ENCODE results near the gene PARD3B. TPM values are rescaled to one million over a fixed set of nuclear protein-coding genes. Genes with fewer than 3 reads are reported as not detected.

Gene PARD3B
- polyA plus RNA-seq, 3 donors: not detected

DNA sequence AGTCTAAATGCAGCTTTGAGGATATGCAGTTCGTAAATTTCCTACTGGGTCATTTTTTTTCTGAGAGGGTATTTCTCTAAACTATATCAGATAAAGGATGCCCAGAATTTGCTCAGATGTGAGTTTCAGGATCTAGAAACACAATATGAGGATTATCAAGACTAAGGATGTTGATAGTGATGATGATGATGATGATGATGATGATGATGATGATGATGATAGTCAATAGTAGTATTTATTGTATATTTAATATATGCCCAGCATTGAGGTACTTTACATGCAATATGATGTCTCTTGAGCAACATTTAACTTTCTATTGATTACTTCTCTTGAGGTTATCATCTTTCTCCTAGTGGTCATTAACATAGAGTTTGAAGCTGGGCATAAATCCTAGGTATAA lies 914.9 kb downstream of the PARD3B start:
- Histone ChIP-seq H3K4me1 (ENCODE audit: control insufficient read depth in 1 of 2, insufficient read depth in 2 of 2, low read length in 2 of 2) (no peaks in the 10 kb centered on the region), H3K9me3 (replicated peaks in 1 of 2; ENCODE audit: control insufficient read depth in 1 of 2, insufficient read depth in 1 of 2, low read length in 2 of 2) (no peaks in the 10 kb centered on the region), H4K20me1 (ENCODE audit: insufficient read depth, low read length) (no peaks in the 10 kb centered on the region), H3K27me3 (ENCODE audit: control insufficient read depth in 2 of 2, insufficient read depth in 2 of 2, low read length in 2 of 2) (no peaks in the 10 kb centered on the region), H3K4me2 (replicated peaks; ENCODE audit: extremely low read depth, low read length, poor library complexity, severe bottlenecking) (no peak overlapping the region), H2AFZ (ENCODE audit: insufficient read depth, low read depth, low read length, poor library complexity, severe bottlenecking) (no peak overlapping the region), H3K4me3 (replicated peaks in 1 of 3; ENCODE audit: low read depth in 2 of 3, low read length in 3 of 3) (no peak overlapping the region), H3K27ac (ENCODE audit: low read depth in 1 of 2, low read length in 2 of 2) (no peak overlapping the region), H3K9ac (ENCODE audit: insufficient read depth, low read length, poor library complexity, severe bottlenecking) (no peak overlapping the region), H3K79me2 (ENCODE audit: insufficient read depth, low read length) (no peaks in the 10 kb centered on the region), H3K36me3 (replicated peaks in 1 of 2; ENCODE audit: control insufficient read depth in 1 of 2, insufficient read depth in 2 of 2, low read length in 2 of 2) (no peaks in the 10 kb centered on the region)
- Mint-ChIP-seq H3K9me3 (peaks cover 0 to 6% (median 0%) of the 10 kb centered on the region in 7 donors), H3K4me3 (no peak overlapping the region), H3K27ac (no peak overlapping the region), H3K27me3 (ENCODE audit: low read depth in 3 of 3) (peaks cover 0 to 1% (median 0%) of the 10 kb centered on the region in 3 donors), H3K4me1 (no peaks in the 10 kb centered on the region), H3K36me3 (no peaks in the 10 kb centered on the region)
- no peak for DNase-seq
- no CpG with 5 or more reads among the region's 1 CpG for WGBS (ENCODE audit: insufficient coverage)
- intact Hi-C loops (cut with micrococcal nuclease): no loop called here
- TF ChIP-seq, protein P1, sequence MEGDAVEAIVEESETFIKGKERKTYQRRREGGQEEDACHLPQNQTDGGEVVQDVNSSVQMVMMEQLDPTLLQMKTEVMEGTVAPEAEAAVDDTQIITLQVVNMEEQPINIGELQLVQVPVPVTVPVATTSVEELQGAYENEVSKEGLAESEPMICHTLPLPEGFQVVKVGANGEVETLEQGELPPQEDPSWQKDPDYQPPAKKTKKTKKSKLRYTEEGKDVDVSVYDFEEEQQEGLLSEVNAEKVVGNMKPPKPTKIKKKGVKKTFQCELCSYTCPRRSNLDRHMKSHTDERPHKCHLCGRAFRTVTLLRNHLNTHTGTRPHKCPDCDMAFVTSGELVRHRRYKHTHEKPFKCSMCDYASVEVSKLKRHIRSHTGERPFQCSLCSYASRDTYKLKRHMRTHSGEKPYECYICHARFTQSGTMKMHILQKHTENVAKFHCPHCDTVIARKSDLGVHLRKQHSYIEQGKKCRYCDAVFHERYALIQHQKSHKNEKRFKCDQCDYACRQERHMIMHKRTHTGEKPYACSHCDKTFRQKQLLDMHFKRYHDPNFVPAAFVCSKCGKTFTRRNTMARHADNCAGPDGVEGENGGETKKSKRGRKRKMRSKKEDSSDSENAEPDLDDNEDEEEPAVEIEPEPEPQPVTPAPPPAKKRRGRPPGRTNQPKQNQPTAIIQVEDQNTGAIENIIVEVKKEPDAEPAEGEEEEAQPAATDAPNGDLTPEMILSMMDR (IDR thresholded peaks at IDR 0.05): no peak

DNA sequence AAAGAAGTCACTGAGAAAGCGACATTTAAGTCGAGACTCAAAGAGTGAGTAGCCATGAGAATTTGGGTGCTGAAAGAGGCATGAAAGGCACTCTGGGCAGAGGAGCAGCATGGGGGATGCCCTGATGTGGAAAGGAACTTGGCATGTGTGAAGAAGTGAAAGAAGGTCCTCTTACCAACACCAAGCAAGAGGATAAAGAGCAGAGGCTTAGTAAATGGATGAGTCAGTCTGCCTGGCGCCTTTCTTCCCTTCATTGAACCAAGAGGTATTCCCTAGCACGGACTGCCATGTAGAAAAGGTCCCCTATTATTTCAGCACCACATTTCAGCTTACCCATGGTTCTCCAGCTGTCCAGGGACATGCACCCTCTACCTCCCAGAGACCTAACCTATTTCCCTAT lies 915.9 kb downstream of the PARD3B start:
- Histone ChIP-seq H3K27me3 (ENCODE audit: control insufficient read depth in 2 of 2, insufficient read depth in 2 of 2, low read length in 2 of 2) (no peaks in the 10 kb centered on the region), H3K9ac (ENCODE audit: insufficient read depth, low read length, poor library complexity, severe bottlenecking) (no peak overlapping the region), H3K4me3 (replicated peaks in 1 of 3; ENCODE audit: low read depth in 2 of 3, low read length in 3 of 3) (no peak overlapping the region), H3K4me2 (replicated peaks; ENCODE audit: extremely low read depth, low read length, poor library complexity, severe bottlenecking) (no peak overlapping the region), H3K4me1 (ENCODE audit: control insufficient read depth in 1 of 2, insufficient read depth in 2 of 2, low read length in 2 of 2) (no peaks in the 10 kb centered on the region), H3K36me3 (replicated peaks in 1 of 2; ENCODE audit: control insufficient read depth in 1 of 2, insufficient read depth in 2 of 2, low read length in 2 of 2) (no peaks in the 10 kb centered on the region), H3K9me3 (replicated peaks in 1 of 2; ENCODE audit: control insufficient read depth in 1 of 2, insufficient read depth in 1 of 2, low read length in 2 of 2) (no peaks in the 10 kb centered on the region), H4K20me1 (ENCODE audit: insufficient read depth, low read length) (no peaks in the 10 kb centered on the region), H2AFZ (ENCODE audit: insufficient read depth, low read depth, low read length, poor library complexity, severe bottlenecking) (no peak overlapping the region), H3K79me2 (ENCODE audit: insufficient read depth, low read length) (no peaks in the 10 kb centered on the region), H3K27ac (ENCODE audit: low read depth in 1 of 2, low read length in 2 of 2) (no peak overlapping the region)
- no peak for DNase-seq
- intact Hi-C loops (cut with micrococcal nuclease): no loop called here
- H3K36me3 Mint-ChIP-seq: no peaks in the 10 kb centered on the region
- TF ChIP-seq, protein P1 (IDR thresholded peaks at IDR 0.05): no peak
- no peaks in the 10 kb centered on the region for H3K4me1 Mint-ChIP-seq
- H3K27ac Mint-ChIP-seq: no peak overlapping the region
- 94% methylated on average over 2 of the region's 4 CpGs for WGBS (ENCODE audit: insufficient coverage)
- H3K9me3 Mint-ChIP-seq: peaks cover 0 to 6% (median 0%) of the 10 kb centered on the region in 7 donors
- H3K4me3 Mint-ChIP-seq: no peak overlapping the region
- peaks cover 0 to 1% (median 0%) of the 10 kb centered on the region in 3 donors for H3K27me3 Mint-ChIP-seq (ENCODE audit: low read depth in 3 of 3)

Data from CD14-positive monocyte (primary cell).